ENCODE data around the gene ENHO.

GRCh38 chr9:34491596-34491995 lies 31.2 kb downstream of the ENHO start:
- TF ChIP-seq CTCF (IDR thresholded peaks at IDR 0.05) (no peak), POLR2A (IDR thresholded peaks at IDR 0.05) (no peak)

All from adrenal gland (tissue), 5 donors.